NCI-H345 (cell line): ENCODE data around the gene SF3B4.
"Not testable (repeated sequence)": the region's sequence is repeated elsewhere in the genome, so short reads cannot be mapped to it uniquely, and the experiment has no call there.

Experiments
- DNase-seq: peaks from one replicate; lab custom pipeline; 2025; lab: John Stamatoyannopoulos, UW

Gene SF3B4

GRCh38 chr1:149887456-149888246 lies 40.0 kb downstream of the SF3B4 start:
- peak; percentile 100 for DNase-seq

DNA sequence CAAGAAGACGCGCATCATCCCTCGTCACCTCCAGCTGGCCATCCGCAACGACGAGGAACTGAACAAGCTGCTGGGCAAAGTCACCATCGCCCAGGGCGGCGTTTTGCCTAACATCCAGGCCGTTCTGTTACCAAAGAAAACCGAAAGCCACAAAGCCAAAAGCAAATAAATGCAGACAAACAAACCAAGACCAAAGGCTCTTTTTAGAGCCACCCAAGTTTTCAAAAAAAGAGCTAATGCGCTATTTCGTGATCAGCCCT lies 40.5 kb downstream of the SF3B4 start:
- DNase-seq: not testable (repeated sequence)

GRCh38 chr1:149886396-149887195 lies 41.0 kb downstream of the SF3B4 start:
- peak; percentile 100 for DNase-seq

DNA sequence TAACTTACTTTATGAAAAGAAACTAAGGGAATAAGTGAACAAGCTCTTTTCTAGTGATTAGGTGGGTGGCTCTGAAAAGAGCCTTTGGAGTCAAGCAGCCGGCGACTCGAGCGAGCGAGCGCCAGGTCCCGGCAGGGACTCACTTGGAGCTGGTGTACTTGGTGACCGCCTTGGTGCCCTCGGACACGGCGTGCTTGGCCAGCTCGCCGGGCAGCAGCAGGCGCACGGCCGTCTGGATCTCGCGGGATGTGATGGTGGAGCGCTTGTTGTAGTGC lies 41.5 kb downstream of the SF3B4 start:
- DNase-seq: not testable (repeated sequence)

- DNase-seq: peak; percentile 99
Observed at GRCh38 chr1:149885339-149886120, 42.1 kb downstream of the SF3B4 start.

- DNase-seq: peak; percentile 77
Observed at GRCh38 chr1:149884433-149885338, 42.9 kb downstream of the SF3B4 start.

GRCh38 chr1:149883598-149884247 lies 43.9 kb downstream of the SF3B4 start:
- DNase-seq: no peak

GRCh38 chr1:149881876-149882275 lies 45.7 kb downstream of the SF3B4 start:
- DNase-seq: no peak

- DNase-seq: no peak
Observed at GRCh38 chr1:149879556-149879955, 48.0 kb downstream of the SF3B4 start.

DNA sequence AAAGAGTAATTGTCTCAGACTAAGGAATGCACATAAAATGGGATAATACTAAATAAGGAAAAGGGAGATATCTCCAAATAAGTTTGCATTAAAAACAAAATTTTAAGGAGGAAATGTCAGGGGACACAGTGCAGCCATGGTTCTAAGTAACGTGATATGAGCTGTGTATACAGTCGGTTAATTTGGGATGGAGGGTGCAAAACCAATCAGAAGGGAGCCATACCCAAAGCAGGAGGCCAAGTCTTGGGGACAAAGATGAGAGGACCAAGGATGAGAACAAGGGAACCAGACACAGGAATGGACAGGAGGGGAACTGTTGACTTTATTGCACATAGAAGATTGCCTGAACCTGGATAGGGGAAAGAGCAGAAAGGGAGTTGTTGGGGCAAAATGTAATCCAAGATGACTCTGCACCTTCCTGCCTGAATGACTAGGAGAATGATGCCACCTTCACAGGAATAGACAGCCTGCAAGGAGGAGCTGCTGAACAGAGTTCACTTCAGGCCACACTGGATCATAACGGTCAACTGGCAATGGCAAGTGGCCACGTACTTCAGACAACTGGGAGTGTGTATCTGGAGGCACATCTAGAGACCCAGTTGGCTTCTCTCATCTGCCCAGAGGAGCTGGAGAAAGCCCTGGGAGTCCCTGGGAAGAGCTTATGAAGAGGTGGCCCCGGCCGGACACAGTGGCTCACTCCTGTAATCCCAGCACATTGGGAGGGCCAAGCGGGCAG lies 50.2 kb downstream of the SF3B4 start:
- no peak for DNase-seq
